NCI-H2171 treated with DMSO at 0.1 percent for 48 hours (cell line): Measurements from ENCODE around the gene FREM3.

Experiments used
- DNase-seq: peaks from one replicate; lab custom pipeline; 2025; lab: John Stamatoyannopoulos, UW

Gene FREM3

DNA sequence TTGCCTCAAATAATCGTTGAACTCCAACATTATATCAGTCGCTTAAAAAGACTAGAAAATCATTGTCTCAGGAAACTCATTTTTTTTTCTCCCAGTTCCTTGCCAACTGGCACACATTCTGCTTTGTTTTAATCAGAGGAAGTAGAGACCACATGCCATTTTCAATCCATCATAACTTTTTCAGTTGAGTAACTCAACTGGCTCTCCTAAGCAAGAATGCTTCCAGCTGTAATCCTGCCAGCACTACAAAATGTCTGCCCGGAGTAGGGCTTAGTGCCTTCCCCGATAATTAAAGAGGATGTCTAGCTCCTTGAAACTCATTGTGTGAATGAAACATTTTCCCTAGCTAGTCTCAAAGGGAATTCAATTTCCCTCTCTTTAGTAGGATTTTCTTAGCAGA is 33.0 kb downstream of the FREM3 start:
- no peak for DNase-seq

DNA sequence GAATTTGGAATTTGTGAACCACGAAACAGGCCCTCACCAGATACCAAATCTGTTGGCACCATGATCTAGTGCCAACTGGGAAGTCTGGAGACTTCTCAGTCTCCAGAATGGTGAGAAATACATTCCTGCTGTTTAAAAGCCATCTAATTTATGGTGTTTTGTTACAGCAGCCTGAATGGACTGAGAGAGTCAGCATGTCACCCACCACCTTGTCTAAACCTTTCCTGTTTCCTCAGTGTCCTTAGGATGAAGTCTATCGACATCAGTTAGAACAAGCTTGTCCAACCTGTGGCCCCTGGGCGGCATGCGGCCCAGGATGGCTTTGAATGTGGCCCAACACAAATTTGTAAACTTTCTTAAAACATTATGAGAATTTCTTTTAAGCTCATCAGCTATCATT is 42.1 kb downstream of the FREM3 start:
- DNase-seq: no peak

- no peak for DNase-seq
Measured at GRCh38 chr4:143654571-143654970, 45.9 kb downstream of the FREM3 start.

GRCh38 chr4:143653031-143653430 is 47.4 kb downstream of the FREM3 start:
- DNase-seq: no peak

DNA sequence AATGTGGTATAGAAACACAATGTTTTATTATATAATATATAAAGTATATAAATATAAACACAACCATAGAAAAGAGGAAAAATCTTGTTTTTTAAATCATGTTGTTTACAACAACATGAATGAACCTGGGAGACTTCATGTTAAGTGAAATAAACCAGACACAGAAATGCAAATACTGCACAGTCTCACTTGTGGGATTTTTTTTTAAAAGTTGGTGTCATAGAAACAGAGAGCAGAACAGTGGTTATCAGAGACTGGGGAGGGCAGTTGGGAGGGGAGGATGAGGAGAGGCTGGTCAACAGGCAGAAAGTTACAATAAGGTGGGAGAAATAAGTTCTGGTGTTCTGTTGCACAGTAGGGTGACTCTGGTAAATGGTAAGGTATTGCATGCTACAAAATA is 57.1 kb downstream of the FREM3 start:
- no peak for DNase-seq

DNA sequence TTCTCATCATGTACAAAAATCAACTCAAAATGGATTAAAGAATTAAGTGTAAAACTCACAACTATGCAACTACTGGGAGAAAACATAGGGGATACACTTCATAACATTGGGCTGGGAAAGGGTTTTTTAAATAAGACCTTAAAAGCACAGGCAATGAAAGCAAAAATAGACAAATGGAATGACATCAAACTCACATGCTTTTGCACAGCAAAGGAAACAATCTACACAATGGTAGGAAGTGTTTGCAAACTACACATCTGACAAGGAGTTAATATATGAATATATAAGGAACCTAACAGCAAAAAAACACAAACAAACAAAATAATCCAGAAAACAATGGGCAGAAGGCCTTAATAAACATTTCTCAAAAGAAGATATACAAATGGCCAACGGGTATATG is 57.9 kb downstream of the FREM3 start:
- no peak for DNase-seq

- no peak for DNase-seq
Measured at GRCh38 chr4:143641361-143641760, 59.1 kb downstream of the FREM3 start.

DNA sequence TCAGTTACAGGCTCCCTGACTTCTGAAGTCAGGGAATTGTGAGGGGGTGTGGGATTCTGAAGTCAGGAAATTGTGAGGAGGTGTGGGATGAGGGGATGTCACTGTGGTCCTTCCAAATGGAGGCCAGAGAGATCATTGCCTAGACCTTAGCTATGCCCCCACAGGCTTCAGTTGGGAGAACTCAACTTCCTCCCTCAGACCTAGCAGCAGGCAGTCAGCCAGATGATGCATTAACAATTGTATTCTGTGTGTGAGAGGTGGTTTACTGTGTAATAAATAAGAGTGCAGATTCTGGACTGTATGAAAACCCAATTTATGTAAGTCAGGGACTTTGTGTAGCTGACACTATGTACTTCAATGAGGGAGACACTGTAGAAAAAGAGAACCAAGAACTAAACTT is 65.7 kb downstream of the FREM3 start:
- DNase-seq: no peak

- no peak for DNase-seq
Measured at GRCh38 chr4:143633833-143634232, 66.6 kb downstream of the FREM3 start.

GRCh38 chr4:143626134-143626911 is 74.2 kb downstream of the FREM3 start:
- no peak for DNase-seq

DNA sequence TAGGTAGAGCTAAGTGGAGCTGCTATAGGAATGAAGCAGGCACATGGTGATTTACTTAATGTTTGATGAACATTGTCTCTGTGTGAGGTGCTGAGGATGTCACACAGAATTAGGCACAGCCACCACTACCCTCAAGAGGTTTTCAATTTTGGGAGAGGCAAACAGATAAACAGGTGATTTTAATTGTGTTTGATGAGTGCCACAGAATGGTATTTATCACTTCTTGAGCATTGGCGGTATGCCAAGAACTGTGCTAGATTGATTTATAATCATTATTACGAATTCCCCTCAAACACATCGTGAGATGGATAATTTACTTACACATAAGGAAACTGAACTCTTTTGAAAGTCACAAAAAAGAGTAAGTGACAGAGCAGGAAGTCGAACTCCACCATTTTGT is 74.8 kb downstream of the FREM3 start:
- DNase-seq: no peak

DNA sequence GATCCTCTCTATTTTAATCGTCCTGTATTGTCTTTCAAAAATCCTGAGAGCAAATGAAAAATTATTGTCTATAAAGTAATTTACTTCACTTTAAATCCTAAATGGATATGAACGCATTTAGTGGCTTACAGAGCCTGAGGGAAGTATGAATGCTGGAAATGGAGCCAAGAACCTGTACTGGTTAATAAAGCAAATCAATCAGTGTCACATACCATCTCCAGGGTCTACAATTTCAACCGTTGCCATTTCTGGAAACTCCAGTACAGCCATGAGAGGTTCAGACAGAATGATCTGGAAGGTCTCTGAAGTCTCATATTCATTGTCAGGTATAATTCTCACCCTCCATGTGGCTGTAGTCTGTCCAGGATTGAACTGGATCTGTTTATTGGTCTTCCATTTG is 76.6 kb downstream of the FREM3 start:
- DNase-seq: no peak

GRCh38 chr4:143618811-143619210 is 81.7 kb downstream of the FREM3 start:
- DNase-seq: no peak

DNA sequence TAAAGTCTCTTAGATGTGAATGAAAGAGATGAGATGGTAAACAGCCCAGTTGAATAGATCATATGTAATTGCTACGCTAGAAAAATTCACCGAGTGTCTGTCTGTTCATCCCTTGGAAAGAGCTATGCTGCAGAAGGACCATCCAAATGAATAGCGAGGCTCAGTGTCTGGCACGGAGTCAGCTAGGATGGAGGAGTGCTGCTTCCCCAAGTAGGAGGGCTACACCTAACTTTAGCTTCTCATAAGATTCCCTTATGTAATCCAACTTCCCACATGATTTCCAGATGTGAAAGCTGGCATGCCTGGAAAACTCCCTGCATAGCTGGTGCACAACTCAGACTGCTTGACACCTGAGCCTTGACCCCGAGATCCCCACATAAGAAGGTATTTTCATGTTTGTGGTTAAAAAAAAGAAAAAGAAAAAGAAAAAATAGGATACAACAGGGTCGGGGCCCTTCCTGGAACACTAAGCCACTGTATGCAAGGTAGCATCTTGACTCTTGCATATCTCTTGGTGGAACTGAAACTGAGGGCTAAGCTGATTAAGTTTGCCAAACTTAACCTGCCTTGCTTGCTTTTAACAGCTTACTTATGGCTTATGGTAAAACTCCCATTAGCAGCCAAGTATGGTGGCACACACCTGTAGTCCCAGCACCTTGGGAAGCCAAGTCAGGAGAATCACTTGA is 82.3 kb downstream of the FREM3 start:
- DNase-seq: no peak

- no peak for DNase-seq
Measured at GRCh38 chr4:143616771-143617170, 83.7 kb downstream of the FREM3 start.

- DNase-seq: no peak
Measured at GRCh38 chr4:143609492-143609891, 91.0 kb downstream of the FREM3 start.

DNA sequence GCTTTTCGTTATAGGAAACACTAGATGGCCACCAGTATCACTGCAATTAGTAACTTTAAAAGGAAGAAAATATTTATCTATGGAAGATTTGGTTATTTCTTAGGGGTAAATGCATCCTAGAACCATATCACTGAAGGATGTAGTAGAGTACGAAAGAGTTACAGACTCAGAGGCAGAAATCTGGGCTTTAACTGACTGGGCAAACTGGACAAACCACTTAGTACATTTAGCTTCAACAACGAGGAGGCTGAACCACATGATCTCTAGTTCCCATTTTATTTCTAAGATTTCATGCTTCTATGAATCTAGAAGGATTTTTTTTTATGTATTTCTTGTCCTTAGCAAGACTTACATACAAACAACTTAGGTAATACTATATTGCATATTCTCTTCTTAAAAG is 94.0 kb downstream of the FREM3 start:
- DNase-seq: no peak

- DNase-seq: no peak
Measured at GRCh38 chr4:143599827-143600226, 100.6 kb downstream of the FREM3 start.

DNA sequence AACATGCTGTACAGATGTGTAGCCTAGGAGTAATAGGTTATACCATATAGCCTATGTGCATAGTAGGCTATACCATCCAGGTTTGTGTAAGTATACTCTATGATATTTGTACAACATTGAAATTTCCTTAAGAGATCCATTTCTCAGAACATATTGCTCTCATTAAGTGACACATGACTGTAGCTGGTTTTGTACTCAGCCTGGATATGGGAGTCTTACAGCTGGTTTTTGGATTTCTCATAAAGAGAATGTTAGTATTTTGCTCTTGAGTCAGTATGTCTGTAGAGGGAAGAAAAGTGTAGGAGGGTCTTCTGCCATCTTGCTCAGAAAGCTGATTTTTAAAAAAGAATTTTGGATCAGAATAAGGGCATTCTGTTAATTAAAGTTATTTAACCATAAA is 101.7 kb downstream of the FREM3 start:
- DNase-seq: no peak

DNA sequence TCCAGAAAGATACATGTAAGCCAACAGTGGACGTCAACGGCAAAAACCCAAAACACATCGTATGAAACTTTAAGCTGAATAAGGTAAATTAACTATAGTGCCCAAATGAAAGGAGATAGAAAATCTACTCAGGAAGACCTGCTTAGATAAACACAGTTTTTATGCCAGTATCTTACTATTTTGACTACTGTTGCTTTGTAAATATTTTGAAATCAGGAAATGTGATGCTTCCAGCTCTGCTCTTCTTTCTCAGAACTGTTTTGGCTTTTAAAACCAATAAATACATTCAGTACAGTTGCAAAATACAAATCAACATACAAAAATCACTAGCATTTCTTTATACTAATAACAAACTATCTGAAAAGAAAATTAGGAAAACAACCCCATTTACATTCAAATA is 103.2 kb downstream of the FREM3 start:
- DNase-seq: no peak

- no peak for DNase-seq
Measured at GRCh38 chr4:143587703-143588102, 112.8 kb downstream of the FREM3 start.

DNA sequence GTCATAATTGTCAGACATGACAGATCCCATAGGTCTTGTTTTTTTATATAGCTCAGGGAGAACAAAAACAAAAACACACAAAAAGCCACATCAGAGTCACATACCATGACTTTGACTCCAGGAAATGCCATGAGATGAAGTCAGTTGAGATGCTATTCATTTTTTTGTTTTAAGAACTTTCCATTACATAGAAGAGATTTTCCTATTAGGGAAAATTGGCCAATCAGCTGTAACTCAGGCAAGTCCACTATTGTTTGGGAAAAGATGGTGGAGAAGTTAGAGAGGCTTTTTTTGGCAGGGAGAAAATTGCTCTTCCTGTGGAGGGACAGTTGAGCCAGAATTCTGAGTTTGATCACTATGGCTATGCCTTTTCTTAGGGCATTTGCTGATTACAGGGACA is 114.4 kb downstream of the FREM3 start:
- DNase-seq: no peak

DNA sequence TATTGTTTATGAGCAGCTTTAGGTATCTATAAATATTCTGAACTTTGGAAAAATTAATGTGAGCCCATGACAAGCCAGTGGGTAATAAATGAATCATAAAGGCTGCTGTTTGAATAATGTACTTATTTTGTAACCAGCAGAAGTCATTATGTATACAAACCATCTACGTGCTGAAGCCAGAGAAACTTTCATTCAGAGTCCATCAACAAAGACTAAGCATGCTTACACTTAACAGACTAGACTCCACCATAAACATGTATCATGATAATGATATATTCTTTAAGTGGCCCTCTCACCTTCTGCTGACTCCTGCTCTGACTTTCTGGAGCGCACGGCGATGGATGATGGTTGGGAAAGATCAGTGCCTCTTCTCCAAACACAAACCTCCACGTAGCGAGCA is 114.9 kb downstream of the FREM3 start:
- no peak for DNase-seq
